GM12801 (cell line): ENCODE results near the gene EPSTI1.

ENCODE experiments used
- TF ChIP-seq, protein P1 (sequence below): IDR thresholded peaks from one replicate; pipeline ENCODE4 v1.5.1; 2011; ENCODE audit warnings: control low read depth; ENCODE audit not compliant: insufficient read length; ENCODE audit errors: extremely low read depth

Gene EPSTI1

DNA sequence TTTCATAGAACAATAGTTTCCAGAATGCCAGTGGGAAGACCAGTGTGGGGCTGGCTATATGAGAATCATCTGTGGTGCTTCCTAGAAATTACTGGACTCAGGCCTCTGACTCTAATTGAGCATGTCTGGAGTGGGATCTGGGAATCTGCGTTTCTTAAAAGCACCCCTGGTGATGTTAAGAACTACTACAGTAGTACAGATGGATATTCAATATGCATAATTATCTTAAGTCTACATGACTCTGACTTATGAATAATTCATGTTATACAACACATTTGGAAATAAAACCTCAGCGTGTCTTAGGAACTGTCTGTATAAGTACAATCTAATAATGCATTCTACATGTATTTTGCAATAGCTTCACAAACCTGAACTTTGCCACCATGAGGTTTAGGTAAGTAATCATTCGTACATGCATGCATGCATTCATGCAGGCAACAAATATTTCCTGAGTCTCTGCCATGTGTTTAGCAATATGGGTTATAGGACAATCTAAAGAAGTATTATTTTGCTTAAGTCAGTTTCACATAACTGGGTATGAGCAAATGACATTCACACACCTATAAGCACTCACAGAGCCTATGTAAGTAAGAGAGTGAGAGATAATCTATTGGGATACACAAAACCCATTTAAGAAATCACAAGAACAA is 62.0 kb downstream of the EPSTI1 start:
- TF ChIP-seq, protein P1, sequence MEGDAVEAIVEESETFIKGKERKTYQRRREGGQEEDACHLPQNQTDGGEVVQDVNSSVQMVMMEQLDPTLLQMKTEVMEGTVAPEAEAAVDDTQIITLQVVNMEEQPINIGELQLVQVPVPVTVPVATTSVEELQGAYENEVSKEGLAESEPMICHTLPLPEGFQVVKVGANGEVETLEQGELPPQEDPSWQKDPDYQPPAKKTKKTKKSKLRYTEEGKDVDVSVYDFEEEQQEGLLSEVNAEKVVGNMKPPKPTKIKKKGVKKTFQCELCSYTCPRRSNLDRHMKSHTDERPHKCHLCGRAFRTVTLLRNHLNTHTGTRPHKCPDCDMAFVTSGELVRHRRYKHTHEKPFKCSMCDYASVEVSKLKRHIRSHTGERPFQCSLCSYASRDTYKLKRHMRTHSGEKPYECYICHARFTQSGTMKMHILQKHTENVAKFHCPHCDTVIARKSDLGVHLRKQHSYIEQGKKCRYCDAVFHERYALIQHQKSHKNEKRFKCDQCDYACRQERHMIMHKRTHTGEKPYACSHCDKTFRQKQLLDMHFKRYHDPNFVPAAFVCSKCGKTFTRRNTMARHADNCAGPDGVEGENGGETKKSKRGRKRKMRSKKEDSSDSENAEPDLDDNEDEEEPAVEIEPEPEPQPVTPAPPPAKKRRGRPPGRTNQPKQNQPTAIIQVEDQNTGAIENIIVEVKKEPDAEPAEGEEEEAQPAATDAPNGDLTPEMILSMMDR: no peak

DNA sequence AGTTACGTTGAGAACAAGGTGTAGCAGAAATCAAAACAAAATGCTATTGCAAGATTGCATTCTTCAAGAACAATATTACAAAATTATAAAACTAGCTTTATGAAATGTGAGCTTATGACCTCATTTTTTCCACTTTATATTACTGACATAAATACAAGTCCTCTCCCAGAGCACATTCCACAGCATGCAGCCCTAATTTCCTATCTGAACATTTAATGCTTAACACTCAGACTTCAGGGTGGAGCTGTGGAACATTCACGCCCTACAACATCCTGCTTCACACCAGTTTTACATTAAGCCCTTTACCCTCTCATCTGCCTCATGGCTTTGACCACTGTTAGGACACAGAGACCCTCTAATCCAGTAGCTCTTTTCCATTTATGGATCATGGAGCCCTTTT is 65.5 kb downstream of the EPSTI1 start:
- TF ChIP-seq, protein P1: no peak

DNA sequence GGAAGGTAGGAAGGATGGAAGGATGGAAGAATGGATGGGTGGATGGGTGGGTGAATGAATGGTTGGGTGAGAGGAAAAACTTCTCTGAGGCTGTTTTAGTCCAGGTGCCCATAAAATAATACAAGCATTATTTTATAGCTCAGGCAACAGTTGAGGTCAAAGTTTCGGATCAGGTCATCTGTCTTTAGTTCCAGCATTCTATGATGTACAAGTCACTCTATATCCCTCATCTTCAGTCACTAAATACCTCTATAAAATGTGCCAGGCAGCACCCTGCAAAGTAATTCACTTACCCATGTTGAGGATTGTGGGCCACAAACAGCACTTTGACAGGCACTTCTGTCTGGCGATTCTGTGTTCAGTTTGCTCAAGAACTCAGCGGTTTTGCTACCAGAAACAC is 66.0 kb downstream of the EPSTI1 start:
- TF ChIP-seq, protein P1: no peak

DNA sequence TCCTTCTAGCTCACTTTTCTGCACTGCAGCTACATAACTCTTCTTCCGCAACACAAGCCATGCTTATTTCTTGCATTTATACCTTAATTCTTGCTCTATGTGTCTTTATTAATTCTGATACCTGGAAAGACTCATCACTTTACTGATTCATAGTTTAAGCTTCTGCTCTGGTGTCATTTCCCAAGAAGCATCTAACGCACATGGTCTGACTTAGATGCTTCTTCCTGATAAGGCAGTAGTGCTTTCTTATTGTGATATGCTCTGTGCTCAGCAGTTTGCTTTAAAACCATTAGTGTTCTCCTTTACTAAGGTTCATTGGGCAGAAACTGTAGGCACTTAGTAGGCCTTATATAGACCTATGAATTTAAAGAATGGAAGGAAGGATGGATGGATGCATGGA is 66.4 kb downstream of the EPSTI1 start:
- TF ChIP-seq, protein P1: no peak

DNA sequence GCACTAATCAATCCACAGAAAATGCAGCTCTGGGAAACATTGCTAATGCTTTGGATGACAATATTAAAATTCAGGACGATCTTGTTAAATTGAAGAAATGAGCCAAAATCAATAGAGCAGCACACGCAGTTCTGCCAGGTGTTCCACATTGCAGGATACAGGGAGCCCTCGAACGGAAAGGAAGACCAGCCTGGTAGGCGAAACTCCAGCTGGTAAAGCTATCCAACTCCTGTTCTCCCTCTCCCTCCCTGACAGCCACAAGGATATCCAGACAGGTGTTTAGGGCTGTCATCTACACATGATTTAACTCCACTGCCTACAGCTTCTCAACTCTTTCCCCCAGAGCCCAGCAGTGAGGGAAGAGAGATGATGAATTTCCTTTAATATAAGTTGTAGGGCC is 67.7 kb downstream of the EPSTI1 start:
- TF ChIP-seq, protein P1: no peak

DNA sequence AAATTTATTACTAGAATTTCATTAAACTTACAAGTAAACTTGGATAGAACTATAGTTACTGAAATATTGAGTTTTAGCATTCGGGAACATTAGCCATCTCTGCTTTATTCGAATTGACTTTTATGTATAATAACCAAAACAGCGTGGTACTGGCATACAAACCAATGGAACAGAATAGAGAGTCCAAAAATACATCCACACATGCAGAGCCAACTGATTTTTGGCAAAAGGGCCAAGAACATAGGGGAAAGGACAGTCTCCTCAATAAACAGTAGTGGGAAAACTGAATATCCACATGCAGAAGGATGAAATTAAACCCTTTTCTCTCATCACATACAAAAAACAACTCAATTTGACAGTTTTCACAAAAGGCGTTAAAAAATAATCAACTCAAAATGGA is 84.3 kb downstream of the EPSTI1 start:
- TF ChIP-seq, protein P1: no peak

DNA sequence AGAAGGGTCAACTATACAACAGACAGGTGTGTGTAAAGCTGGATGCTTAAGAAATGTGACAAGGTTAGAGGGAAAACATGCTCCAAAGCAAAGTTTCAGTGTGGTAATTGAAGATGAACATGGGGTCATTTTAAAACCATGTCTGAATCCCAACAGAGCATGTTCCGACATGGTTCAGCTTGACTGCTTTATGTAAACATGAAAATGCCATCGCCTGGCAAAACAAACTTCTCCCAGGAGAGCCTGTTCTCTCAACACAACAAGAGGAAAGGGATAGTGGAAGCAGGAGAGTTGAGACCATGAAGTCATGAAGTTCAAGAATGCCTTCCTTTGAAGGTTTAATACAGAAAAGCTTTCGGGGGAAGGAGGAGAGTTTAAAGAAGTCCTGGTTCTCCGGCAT is 85.8 kb downstream of the EPSTI1 start:
- TF ChIP-seq, protein P1: no peak

DNA sequence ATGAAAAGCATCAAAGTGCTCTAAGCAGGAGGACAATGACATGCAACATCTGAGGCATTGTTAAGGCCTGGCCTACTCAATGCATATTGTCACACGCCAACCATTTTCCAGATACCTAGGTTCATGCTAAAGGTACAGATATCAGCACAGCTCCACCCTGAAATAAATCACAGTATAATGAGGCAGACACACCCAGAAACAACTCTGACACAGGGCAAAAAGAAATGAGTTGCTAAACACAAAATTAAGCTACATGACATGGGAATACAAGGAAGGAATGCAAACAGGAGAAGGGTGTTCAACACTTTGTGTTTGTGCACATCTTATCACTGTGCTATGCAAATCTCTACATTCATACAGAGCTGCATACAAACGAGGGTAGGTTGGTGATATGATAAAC is 86.5 kb downstream of the EPSTI1 start:
- TF ChIP-seq, protein P1: no peak
